Measurements from ENCODE around the gene PTPN11.
"Not testable (repeated sequence)": the region's sequence is repeated elsewhere in the genome, so short reads cannot be mapped to it uniquely, and the experiment has no call there.

Gene PTPN11

DNA sequence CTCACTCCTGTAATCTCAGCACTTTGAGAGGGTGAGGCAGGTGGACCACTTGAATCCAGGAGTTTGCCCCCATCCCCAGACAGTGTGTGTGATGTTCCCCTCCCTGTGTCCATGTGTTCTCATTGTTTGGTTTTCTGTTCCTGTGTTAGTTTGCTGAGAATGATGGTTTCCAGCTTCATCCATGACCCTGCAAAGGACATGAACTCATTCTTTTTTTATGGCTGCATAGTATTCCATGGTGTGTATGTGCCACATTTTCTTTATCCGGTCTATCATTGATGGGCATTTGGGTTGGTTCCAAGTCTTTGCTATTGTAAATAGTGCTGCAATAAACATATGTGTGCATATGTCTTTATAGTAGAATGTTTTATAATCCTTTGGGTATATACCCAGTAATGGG, 38.4 kb downstream of the PTPN11 start:
- DNase-seq, result not testable (repeated sequence)

DNA sequence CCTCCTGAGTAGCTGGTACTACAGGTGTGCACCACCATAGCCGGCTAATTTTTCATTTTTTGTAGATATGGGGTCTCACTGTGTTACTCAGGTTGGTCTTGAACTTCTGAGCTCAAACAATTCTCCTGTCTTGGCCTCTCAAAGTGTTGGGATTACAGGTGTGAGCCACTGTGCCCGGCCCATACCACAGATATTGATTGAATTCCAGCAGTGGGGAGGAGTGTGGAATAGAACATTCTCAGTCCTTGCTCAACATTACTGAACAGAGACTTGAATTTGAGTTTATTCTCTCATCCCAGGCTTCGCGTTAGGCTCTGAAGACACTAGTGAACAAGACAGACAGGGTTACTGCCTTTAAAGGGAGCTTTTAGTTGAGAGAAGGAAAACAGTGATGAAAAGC, 39.6 kb downstream of the PTPN11 start:
- no peak for DNase-seq

DNA sequence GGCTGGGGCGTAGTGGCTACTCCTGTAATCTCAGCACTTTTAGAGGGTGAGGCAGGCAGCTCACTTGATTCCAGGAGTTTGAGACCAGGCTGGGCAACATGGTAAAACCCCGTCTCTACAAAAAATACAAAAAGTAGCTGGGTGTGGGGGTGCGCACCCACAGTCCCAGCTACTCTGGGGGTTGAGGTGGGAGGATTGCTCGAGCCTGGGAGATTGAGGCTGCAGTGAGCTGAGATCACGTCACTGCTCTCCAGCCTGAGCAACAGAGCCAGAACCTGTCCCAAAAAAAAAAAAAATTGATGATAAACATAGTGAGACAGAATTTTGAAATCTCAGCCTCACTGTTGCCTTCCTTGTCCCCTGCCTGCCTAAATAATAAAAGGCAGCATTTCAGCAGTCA, 40.0 kb downstream of the PTPN11 start:
- DNase-seq, result no peak

DNA sequence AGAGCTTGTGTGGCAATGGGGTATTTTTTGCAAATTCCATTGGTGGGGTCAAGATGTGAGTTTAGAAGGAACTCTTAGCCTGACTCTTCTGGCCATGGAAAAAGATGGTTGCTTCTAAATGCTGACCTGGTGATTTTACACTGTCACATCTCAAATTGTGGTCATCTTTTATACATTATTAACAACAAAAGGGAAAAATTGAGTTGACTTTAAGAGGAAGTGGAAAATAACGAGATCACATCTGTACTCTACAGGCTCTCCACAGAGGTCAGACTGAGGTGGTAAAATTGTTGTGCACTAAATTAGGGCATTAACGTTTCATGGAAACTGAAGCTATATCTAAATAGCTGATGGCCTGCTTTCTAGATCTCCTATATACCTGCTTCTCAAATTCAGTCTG, 44.7 kb downstream of the PTPN11 start:
- DNase-seq, result no peak

DNA sequence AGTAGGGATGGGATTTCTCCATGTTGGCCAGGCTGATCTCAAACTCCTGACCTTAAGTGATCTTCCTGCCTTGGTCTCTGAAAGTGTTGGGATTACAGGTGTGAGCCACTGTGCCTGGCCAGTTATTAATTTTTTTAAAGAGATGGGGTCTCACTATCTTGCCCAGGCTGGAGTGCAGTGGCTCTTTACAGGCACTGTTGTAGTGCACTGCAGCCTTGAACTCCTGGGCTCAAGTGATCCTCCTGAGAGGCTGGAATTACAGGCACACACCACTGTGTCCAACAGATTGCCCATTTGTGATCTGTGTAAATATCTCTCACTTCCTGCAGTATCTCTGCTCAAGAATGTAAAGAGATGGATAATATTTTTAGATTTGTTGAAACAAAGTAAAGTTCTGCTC, 45.9 kb downstream of the PTPN11 start:
- no peak for DNase-seq

DNA sequence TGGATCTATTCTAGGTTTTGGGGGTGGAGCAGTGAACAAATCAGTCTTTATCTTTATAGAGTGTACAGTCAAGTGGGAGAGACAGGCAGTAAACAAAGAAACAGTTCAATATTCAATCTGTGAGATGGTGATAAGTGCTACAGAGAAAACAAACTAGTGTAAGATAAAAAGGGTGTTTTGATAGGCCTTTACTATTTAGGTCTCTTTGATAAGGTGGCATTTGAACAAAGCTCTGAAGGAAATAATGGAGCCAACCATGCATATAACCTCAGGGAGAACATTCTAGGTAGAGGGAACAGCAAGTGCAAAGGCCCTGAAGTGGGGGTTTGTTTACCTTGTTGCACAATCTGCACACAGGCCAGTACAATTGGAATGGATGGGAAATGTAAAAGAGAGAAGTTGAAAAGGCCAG, 47.3 kb downstream of the PTPN11 start:
- no peak for DNase-seq

DNA sequence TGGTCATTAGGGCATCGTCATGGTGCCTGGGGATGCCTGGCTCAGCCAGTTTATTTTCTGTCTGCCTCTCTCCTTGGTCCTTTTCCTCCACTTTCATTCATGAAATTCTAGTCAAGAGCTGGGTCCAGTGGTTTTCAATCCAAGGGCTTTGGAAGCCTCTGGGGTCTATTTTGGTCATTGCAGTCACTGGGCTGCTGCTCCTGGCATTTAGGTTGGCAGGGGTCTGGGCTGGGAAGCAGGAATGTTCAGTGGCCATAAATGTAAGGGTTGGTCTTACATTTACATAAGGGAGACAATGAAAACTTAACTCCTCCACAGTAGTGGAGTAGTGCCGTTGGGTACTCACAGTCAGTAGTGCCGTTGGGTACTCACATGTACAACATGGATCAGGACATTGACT, 48.1 kb downstream of the PTPN11 start:
- DNase-seq, result no peak

DNA sequence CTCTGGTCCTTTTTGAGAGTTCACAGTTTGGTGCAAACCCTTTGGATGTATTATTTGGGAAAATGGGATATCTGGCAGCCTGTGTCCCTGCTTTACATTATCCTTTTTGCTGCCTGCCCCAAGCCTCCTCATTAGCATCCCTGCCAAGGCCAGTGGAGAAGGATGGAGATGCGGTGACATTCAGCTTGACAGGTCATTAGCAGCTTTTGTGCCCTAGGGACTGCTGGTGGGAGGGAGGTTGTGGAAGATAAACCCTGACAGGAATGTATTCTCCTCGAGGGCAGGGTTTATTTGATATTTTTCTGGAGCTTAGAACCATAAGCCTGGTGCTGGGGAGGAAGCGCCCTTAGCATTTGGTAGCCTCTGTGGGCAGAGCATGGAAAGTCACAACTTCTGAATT, 49.3 kb downstream of the PTPN11 start:
- DNase-seq, result no peak

DNA sequence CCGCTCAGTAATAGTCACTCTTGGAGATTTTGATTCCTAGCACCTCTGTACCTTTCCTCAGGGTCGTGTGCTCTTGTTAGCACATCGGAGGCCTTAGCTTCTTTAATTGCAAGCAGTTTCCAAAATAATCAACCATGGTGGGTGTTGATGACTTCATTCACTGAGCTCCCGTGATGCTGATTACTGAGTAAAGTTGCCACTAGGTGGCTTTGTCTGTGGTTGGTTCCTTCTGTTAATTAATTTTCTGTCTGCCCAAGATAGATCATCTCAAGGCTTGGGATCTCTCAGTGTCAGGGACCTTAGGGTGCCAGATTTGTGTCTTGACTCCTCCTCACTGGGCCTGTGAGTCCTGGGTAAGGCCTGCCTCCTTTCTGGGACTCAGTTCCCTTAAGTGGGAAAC, 54.3 kb downstream of the PTPN11 start:
- DNase-seq, result no peak

DNA sequence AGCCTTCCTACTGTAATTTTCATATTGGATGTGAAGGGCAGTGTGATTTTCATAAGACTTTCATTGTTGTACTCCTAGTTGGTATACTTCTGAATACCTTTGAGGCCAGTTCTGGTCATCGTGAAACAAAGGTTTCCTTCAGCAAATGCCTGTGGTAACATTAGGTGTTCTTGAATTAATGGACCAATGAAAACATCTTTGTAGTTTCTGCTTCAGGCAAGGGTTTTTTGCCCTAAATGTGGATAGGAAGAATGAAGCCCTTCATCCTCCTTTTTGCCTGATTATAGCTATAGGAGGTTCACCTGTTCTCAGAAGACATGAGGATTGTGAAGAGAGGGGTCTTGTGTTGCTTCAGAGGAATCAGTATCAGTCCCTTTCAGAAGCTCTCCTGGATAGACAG, 60.7 kb downstream of the PTPN11 start:
- DNase-seq, result no peak

DNA sequence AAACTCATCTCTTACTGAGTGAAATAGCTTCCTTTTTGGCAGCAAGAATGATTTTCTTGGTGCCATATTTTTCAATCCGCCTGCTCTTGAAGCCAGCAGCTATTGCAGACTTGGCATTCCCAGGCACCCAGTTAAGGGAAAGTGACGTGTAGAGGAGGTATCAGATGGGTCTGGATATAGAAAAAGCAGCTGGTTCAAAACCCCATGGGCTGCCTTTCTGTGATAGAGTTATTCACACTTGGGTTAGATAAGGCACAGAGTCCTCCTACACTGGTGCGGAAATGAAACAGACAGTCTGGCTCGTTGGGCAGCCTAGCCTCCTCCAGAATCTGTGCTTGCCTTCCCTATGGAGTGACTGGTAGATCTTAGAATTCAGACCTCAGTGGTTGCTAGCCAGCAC, 62.2 kb downstream of the PTPN11 start:
- peak in 1 of 2 donors; percentile 62 for DNase-seq

DNA sequence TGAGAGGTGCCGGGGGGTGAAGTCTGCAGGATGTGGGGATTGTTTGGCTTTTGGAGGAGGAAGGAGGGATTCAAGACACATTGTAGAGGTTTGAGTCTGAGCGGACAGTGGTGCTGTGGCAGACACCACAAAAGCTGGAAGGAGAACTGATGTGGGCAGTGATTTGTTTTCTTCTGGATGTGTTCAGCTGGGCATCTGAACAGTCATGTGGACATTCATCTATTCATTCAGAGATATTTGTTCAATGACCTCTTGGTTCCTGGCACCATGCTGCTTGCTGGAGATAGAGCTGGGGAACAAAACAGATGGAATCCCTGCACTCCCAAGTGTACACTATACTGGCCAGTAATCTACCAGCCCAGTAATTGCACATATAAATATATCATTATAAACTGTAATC, 64.0 kb downstream of the PTPN11 start:
- peak; percentile 46 to 89 for DNase-seq

DNA sequence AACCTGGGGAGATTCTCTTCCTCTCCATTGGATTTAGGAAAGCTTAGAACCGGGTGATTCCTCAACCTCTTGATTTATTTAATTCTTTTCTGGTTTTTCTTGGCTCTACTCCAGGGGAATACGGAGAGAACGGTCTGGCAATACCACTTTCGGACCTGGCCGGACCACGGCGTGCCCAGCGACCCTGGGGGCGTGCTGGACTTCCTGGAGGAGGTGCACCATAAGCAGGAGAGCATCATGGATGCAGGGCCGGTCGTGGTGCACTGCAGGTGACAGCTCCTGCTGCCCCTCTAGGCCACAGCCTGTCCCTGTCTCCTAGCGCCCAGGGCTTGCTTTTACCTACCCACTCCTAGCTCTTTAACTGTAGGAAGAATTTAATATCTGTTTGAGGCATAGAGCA, 67.6 kb downstream of the PTPN11 start:
- DNase-seq, result no peak

DNA sequence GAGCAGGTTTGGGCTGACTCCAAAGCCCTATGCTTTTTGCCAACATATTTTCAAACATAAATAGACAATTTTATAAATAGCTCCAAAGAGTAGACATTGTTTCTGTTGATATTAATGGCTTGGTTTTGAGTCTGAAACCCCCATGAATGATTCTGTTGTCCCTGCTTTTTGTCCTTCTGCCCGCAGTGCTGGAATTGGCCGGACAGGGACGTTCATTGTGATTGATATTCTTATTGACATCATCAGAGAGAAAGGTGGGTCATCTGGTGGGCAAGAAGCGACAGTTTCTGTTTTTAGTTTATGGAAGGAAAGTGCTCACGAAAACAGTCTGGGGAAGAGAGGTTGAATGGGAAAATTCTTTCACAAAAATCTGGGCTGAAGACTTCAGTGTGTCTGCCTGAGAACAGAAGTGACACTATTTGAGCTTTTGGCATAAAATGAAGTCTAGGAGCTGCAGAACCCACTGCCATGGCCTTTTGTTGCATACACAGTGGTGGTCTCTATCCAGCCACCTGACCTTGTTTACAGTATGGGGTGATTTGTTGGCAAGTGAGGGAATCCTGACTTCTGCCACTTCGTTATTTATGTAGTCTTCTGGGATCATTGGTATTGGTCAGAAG, 69.6 kb downstream of the PTPN11 start:
- peak in 1 of 2 donors; percentile 31 for DNase-seq

DNA sequence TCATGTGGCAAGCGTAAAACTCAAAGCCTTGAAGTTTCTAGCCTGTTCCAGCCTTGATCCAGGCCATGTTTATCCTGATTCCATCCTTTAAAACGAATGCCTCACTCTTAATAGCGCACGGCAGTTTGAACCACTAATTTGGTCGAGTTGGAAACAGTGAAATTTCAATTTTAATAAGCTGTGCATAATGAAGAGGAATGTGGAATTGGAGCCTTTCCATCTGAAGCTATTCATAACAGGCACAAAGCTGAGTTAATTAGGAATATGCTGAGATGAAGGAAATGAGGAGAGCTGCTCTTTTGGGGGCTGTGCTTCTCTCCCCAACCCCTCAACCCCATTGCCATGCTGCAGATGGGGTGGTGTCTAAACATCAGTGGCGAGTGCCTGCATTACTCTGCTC, 70.7 kb downstream of the PTPN11 start:
- DNase-seq, result no peak

DNA sequence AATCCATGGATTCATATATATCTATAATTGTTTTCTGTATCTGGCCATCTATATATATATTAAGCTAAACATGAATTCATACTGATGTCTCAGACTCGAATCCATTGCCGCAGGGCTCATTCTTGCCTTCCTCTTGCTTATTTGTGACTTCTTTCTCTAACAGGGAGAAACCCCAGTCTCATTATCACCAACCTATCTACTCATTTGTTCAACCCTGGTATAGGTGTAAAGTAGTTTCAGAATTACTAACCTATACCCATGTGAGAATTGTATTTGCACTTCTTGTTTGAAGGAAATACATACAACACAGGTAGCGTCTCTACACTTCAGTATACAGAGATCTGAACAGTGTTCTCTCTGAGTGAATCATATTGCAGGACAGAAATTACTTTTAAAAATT, 77.7 kb downstream of the PTPN11 start:
- DNase-seq, result no peak

DNA sequence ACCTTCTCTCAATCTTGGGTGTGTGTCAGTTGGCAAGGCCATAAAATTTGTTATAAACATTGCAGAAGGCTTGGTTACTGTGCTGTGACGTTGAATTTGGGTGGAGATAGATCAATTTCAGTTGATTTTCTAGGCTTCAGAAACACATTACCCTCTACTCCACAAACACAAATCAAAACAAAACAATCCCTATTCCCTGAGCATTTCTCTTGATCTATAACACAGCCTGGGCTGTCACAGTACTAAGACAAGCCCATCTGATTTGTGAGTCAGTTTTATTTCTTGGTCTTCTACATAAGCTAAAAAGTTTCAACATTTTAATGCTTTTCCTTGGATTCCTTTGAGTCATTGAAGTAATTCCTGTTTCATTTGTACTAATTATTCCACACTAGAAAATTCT, 79.8 kb downstream of the PTPN11 start:
- no peak for DNase-seq

DNA sequence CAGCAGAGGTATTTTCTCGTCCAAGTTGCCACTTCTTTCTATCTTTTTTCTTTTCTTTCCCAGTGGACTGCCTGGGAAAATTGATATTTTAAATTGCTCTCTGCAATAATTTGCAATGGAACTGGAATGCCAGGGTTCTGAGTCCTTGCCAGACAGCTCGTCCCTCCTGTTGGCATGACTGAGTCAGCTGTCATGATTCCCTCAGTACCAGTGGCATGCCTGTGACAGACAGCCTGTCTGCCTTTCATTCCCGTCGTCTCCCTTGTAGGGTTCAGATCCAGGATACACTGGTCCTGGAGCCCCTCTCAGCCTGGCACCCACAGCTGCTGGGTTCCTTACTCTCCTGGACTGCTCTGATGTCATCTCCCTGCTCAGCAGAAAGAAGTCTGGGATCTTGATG, 84.8 kb downstream of the PTPN11 start:
- no peak for DNase-seq

DNA sequence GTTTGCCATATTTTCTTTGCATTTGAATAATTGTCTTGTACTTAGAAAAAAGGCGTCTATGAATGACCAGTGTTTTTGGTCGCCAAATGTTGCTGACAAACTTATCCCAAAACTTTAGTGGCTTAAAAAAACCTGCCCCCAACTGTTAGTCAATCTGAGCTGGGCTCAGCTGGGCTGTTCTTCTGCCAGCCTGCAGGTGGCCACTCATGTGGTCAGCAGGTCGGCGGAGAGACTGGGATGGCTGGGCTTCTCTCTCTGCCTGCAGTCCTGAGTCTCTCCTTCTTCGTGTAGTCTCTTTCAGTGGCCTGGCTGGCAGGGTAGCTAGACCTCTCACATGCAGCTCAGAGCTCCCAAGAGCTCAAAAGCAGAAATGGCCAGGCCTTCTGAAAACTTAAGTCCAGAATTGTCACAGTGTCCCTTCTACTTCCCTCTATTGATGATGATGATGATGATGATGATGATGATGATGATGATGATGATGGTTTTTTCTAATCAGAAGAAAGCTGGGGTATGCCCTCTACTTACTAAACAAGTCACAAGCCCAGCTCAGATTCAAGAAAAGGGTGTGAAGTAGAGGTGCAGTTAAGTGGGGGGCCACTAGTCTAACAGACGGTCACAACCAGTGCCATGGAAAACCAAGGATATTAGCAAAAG, 87.9 kb downstream of the PTPN11 start:
- no peak for DNase-seq

DNA sequence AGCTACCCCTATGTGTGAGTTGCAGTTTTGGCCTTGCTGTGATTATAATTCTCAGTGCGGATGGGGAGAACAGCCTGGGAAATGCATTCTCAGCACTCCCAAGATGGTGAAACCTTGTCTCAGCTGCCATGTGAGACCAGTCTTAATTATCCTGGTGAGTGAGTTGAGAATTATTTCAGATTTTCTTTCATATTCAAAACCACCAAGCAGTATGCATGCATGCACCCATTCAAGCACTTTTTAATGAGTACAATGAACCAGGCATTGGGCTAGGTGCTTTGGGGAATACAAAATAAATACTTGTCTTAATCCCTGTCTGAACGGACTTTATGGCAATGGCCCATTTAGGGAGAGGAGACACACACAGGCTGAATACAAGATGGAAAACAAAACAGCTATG, 94.7 kb downstream of the PTPN11 start:
- no peak for DNase-seq

DNA sequence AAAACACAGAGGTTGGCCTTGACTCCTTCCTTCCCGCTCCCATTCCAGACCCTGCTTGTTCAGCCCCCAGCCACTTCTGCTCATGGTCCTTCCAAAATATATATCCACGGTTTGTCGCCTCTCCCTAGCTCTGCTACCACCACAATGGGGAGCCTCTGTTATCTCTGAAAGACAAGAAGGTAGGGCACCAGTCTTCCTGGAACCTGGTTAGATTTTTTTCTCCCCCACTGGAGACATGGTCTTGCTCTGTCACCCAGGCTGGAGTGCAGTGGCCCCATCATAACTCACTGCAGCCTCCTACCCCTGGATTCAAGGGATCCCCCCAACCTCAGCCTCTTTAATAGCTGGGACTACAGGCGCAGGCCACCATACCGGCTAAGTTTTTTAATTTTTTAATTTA, 95.7 kb downstream of the PTPN11 start:
- DNase-seq, result no peak

DNA sequence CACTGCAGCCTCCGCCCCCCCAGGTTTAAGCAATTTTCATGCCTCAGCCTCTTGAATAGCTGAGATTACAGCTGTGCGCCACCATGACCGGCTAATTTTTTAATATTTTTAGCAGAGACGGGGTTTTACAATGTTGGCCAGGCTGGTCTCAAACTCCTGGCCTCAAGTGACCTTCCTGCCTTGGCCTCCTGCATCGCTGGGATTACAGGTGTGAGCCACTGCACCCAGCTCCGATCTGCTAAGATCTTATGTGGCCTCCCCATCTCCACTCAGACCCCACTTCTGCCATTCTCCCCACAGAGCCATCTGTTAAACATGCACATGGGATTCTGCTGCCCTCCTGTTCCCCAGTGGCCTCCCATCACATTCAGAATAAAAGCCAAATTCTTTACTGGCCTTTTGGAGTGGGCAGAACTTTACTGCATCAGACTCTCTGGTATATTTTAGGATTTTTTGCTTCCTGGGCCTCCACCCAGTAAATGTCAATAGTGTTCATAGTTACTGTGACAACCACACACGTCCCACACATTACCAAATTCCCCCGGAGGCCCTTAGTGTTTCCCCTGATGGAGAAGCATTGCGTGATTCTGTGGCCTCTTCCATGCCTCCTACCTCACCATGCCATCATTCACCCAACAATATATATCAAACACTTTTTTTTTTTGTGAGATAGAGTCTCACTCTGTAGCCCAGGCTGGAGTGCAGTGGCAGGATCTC, 96.3 kb downstream of the PTPN11 start:
- no peak for DNase-seq

DNA sequence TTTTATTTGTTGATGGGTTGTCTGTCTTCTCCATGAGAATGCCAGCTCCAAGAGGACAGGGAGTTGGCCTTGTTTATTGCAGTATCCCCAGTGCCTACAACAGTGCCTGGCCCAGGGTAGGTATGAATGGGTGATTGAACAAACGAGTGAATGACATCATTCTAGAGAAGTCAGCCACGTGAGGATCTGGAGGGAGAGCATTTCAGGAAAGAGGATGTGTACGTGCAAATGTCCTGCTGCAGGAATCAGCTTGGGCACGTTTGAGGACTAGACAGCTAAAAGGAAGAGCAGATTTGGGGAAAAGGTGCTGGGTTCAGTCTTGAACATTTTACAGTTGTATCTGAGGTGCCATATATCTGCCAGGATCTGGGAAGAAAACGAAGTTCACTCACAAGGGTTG, 97.1 kb downstream of the PTPN11 start:
- no peak for DNase-seq

DNA sequence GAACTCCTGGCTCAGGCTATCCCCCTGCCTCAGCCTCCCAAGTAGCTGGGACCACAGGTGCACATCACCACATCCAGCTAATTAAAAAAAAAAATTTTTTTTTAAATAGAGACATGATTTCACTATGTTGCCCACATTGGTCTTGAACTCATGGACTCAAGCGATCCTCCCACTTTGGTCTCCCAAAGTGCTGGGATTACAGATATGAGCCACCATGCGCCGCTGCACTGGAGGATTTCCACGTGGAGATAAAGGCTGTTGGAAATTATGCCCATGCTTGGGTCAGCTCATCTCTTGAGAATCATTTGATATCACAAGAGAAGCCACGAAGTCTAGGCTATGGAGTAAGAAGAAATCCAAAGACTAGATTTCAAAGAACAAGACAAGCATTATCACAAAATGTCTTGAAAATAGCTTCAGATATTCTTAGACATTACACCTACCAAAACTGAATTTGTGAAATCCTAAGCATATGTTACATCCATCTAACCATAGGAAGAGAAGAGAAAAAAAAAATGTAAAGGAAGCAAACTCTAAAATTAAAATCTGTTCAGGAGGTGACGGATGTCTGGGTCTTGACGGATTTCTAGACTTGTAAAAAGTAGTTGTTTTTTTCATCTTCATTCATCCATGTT, 99.1 kb downstream of the PTPN11 start:
- no peak for DNase-seq
